ENCODE results near the gene CMTM6.

- TF ChIP-seq CTCF (IDR thresholded peaks at IDR 0.05) (no peak), POLR2A (IDR thresholded peaks at IDR 0.05) (no peak)
Observed at GRCh38 chr3:32493437-32494414, 8.9 kb downstream of the CMTM6 start.

All from heart left ventricle (tissue), 13 donors.